T47D (cell line): Measurements from ENCODE around the gene RMDN3.

ENCODE experiments used
- DNase-seq, 2 experiments: peaks; one replicate each; pipeline versions ENCODE4 v3.0.0 to v3.0.0-alpha.2; 2011 to 2012; ENCODE audit warnings: low read depth in 1 of 2, low spot score in 1 of 2
- JUND ChIP-seq: IDR thresholded peaks from 2 replicates; pipeline ENCODE4 v1.6.1; 2012; ENCODE audit warnings: low read depth
- in situ Hi-C: cut with HindIII; loops from 2 replicates; pipeline ENCODE4 v1.10.0; 2016; ENCODE audit warnings: low sequenced_read_pairs, low pct_unique_long_range_greater_than_20kb

The RMDN3 gene

DNA sequence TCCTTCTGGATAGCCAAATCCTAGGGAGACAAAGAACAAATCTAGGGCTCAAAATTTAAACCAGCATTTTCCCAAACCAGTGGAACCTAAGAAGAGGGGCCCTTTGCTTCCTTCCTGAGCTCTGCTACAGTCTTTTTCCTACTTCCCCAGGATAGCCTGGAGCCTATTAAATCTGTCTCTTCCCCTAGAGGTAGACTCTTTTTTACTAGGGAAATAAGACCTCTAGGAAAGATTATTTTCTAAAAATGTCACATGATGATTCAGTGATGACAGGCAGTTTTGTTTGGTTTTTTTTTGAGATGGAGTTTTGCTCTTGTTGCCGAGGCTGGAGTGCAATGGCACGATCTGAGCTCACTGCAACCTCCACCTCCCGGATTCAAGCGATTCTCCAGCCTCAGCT, 18.5 kb downstream of the RMDN3 start:
- TF ChIP-seq JUND: no peak
- in situ Hi-C loops: no loop called here

DNA sequence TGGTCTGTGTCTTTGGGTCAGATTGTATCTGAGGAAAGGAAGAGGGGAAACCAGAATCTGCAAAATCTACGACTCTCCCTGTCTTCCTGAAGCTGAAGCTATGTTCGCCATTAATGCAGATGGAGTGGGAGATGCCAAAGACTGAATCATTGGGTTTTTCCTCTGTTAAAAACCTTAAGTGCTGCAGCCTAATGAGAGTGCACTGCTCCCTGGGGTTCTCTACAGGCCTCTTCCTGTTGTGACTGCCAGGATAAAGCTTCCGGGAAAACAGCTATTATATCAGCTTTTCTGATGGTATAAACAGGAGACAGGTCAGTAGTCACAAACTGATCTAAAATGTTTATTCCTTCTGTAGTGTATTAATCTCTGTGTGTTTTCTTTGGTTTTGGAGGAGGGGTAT, 24.0 kb downstream of the RMDN3 start:
- in situ Hi-C loops: no loop called here
- TF ChIP-seq JUND: no peak

More for the DNA sequence above, 18.5 kb downstream of the RMDN3 start:
- no peak for DNase-seq

DNA sequence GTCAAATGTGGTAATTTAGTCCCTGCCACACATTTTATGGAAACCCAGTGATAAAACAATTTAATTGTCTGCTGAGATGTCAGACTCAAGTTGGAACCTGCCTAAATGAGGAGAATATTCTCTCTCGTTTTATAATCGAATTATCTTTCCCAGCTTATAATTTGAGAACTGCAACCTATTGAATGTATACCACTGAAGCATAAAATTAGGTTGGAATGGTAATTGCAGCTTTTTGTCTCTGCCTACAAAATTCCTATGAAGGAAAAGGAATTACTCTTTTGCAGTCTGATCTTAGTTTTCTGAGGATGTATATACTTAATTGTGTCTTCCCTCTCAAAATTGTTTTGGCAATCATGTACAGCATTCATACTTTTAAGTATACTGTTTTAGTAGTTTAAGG, 31.1 kb downstream of the RMDN3 start:
- no peak for TF ChIP-seq JUND
- no peak for DNase-seq
- in situ Hi-C loops: no loop called here

More for the DNA sequence above, 24.0 kb downstream of the RMDN3 start:
- no peak for DNase-seq

DNA sequence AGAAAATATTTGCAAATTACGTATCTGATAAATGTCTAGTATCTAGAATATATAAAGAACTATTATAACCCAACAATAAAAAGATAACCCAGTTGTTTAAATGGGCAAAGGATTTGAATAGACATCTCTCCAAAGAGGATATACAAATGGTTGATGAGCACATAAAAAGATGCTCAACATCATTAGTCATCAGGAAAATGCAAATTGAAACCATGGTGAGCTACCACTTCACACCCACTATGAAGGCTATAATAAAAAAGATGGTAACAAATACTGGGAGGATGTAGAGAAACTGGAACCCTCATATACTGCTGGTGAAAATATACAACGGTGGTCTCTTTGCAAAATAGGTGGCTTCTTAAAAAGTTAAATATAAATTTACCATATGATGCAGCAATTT, 32.1 kb downstream of the RMDN3 start:
- no peak for TF ChIP-seq JUND
- in situ Hi-C loops: no loop called here
- no peak for DNase-seq

DNA sequence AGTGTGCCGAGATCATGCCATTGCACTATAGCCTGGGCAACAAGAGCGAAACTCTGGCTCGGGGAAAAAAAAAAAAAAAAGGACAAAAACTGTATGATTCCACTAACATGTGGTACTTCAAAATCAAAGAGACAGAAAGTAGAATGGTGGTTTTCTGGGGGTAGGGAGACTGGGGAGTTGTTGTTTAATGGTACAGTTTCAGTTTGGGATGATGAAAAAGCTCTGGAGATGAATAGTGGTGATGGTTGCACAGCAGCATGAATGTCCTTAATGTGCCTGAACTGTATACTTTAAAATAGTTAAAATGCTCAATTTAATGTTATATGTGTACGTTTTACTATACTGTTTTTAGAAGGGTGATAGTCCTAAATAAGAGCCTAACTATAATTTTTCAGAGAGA, 32.7 kb downstream of the RMDN3 start:
- no peak for DNase-seq
- in situ Hi-C loops: no loop called here
- TF ChIP-seq JUND: no peak

DNA sequence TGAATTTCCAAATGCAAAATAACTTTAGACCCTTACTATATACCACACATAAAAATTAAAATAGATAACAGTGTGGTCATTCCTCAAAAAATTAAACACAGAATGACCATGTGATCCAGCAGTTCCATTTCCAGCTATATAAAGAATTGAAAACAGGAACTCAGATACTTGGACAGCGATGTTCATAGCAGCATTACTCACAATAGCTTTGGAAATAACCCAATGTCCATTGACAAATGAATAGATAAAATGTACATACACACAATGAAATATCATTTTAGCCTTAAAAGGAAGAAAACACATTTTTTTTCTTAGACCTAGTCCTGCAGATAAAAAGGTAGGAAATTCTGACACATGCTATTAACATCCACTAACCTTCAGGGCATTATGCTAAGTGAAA, 33.4 kb downstream of the RMDN3 start:
- DNase-seq: no peak
- in situ Hi-C loops: no loop called here
- TF ChIP-seq JUND: no peak

DNA sequence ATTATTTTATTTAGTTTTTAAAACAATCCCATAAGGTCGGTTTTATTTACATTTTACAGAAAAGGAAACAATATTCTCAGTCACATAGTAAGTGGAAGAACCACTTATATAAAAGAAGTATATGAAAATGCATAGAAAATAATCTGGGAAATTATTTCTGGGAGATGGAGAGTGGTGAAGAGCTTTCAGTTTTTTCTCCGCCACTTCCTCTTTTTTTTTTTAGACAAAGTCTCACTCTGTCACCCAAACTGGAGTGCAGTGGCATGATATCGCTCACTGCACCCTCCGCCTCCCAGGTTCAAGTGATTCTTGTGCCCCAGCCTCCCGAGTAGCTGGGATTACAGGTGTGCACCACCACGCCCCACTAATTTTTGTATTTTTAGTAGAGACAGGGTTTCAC, 38.9 kb downstream of the RMDN3 start:
- no peak for TF ChIP-seq JUND
- in situ Hi-C loops: no loop called here
- DNase-seq: no peak

DNA sequence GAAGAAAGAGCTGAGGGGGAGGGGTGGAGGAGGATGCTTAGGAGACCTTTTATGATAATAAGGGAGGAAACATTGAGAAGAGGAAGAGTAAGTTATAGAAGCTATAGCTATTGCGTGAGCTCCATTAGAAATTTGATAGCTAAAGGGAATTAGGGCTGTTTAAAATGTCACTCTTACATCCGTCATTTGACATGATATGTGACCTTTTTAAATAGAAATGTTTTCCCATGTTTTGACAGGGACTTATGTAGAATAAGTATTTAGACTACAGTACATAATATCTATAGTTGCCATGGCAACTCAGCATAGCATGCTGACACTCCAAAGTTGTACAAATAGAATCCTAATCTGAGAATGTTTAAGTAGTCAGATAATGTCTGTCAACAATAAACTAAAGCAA, 40.9 kb downstream of the RMDN3 start:
- no peak for TF ChIP-seq JUND
- in situ Hi-C loops: no loop called here
- peak; percentile 31 to 34 for DNase-seq

DNA sequence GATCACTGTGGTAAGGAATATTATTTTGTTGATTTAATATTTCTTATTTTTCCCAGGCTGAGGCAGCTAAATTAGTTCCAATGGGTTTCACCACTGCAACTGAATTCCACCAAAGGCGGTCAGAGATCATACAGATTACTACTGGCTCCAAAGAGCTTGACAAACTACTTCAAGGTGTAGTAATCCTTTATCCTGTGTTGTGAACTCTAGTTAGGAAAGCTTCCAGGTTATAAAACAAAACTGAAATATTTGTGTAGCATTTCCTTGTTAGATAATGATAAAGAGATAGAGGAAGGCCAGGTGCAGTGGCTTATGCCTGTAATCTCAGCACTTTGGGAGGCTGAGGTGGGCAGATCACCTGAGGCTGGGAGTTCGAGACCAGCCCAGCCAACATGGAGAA, 48.9 kb downstream of the RMDN3 start:
- peak; percentile 11 to 58 for DNase-seq
- TF ChIP-seq JUND: no peak; the same call in 1 of the 2 replicates
- in situ Hi-C loops: no loop called here

DNA sequence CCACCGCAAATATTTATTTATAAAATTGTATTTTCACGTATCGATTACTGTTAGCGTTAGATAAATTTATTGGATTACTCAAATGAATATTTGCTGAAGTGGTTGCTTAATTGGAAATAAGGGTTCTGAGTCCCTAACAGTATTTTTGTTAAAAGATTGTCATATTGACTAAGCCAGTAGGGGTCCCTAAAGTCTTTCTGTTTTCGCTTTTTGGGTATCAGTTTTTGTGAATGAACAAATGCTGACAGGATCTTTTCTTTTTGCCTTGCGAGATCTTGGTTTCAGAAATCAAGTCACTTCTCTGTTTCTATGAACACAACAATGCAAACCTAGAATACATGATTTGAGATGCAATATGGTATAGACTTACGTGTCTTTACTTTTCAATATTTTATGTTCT, 53.0 kb downstream of the RMDN3 start:
- peak in 1 of 2 experiments; percentile 25 for DNase-seq
- in situ Hi-C loops: no loop called here
- no peak for TF ChIP-seq JUND

DNA sequence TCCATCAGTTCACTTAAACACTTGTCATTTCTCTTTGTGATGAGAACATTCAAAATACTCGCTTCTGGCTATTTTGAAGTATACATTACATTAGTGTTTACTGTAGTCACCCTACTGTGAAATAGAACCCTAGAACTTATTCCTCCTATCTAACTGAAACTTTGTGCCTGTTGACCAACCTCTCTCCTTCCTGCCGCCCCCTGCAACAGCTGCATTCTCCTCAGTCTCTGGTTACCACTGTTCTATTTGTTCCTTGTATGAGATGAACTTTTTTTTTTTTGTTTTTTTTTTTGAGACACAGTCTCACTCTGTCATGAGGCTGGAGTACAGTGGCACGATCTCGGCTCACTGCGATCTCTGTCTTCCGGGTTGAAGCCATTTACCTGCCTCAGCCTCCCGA, 57.1 kb downstream of the RMDN3 start:
- in situ Hi-C loops: no loop called here
- TF ChIP-seq JUND: no peak
- no peak for DNase-seq

DNA sequence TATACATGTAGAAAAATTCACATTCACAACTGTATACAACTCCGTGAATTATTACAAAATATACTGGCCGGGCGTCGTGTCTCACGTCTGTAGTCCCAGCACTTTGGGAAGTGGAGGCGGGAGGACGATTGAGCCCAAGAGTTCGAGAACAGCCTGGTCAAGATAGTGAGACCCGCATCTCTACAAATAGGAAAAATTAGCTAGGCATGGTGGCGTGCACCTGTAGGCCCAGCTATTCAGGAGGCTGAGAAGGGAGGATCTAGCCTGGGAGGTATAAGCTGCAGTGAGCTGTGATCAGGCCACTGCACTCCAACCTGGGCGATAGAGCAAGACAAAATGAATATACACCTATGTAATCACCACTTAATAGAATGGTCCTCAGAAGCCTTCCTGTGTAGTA, 58.8 kb downstream of the RMDN3 start:
- in situ Hi-C loops: no loop called here
- no peak for DNase-seq
- no peak for TF ChIP-seq JUND

DNA sequence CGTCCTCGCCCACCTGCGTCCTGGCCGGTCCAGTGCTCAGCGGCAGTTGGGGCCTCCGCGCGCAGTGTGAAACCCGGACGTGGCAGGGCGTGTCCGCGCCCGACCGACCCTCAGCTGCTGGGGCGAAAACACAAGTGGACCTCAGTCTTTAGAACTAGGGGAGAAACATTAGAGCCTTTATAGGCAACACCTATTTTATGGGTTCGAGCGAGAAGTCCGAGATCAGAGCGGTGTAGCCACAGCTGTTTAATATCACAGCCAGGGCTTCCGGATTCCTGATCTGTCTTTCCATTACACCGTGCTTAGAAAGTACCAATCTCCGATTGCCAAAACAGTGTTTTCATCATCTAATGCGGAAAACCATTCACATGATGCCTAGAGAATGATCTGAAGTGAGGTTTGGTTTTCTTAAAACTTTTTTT, 59.6 kb downstream of the RMDN3 start:
- in situ Hi-C loops: no loop called here
- DNase-seq: peak; percentile 16 to 23
- no peak for TF ChIP-seq JUND

DNA sequence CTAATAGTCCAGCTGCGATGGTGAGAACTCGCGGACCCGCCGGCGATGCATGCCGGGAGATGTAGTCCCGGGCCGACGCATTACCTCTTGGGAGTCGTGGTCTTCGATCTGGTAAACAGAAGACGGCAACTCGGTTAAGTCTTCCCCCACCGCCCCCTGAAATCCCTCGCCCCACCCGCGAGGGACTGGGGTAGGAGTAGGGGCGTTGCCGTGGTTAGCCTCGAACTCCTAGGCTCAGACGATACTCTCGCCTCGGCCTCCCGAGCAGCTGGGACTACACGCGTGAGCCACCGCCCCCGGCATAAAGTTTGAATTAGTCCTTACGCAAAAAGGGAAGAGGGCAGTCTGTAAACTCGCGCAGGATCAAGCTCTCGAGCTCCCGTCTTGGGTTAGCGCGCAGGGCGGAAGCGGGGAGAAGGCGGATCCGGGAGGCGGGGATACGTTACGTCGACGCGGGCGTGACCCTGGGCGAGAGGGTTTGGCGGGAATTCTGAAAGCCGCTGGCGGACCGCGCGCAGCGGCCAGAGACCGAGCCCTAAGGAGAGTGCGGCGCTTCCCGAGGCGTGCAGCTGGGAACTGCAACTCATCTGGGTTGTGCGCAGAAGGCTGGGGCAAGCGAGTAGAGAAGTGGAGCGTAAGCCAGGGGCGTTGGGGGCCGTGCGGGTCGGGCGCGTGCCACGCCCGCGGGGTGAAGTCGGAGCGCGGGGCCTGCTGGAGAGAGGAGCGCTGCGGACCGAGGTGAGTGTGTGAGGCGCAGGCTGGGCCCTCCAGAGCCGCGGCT, 60.2 kb downstream of the RMDN3 start, which contains the start of gene RAD51:
Gene RAD51 (plus strand): TSS at position 487 of the 781 bp plus-strand sequence. CDS start 3,585 bp downstream, outside the sequence.
- in situ Hi-C loops: no loop called here
- DNase-seq: peak; percentile 96 to 97
- no peak for TF ChIP-seq JUND
